GM21390 (cell line): Measurements from ENCODE around the gene NCR1.
"Not testable (repeated sequence)": the region's sequence is repeated elsewhere in the genome, so short reads cannot be mapped to it uniquely, and the experiment has no call there.

ENCODE experiments used
- ATAC-seq: cut with Tn5 transposase; IDR thresholded peaks from one replicate; pipeline ENCODE4 v1.9.1; 2021; ENCODE audit not compliant: unreplicated experiment

The NCR1 gene

GRCh38 chr19:54905803-54906511, at the start of gene NCR1:
NCR1 (plus strand) TSS chr19:54906148; CDS start chr19:54906188, 40 bp downstream.
- no peak for ATAC-seq

- ATAC-seq, result not testable (repeated sequence)
These were observed 47.5 kb upstream of the NCR1 start for GRCh38 chr19:54858476-54858875.

GRCh38 chr19:54859421-54859820, 46.5 kb upstream of the NCR1 start:
- ATAC-seq, result not testable (repeated sequence)

- ATAC-seq, result not testable (repeated sequence)
These were observed 42.5 kb upstream of the NCR1 start for GRCh38 chr19:54863459-54863858.

- no peak for ATAC-seq
These were observed 34.3 kb upstream of the NCR1 start for GRCh38 chr19:54871696-54872095.

GRCh38 chr19:54873990-54874389, 32.0 kb upstream of the NCR1 start, which contains the start of gene FCAR:
FCAR (plus strand) TSS chr19:54874235; CDS start chr19:54874290, 55 bp downstream.
- no peak for ATAC-seq

- no peak for ATAC-seq
These were observed 30.4 kb upstream of the NCR1 start for GRCh38 chr19:54875506-54875905.

GRCh38 chr19:54877471-54877870, 28.5 kb upstream of the NCR1 start:
- no peak for ATAC-seq

GRCh38 chr19:54881884-54882283, 24.1 kb upstream of the NCR1 start:
- ATAC-seq, result no peak

GRCh38 chr19:54882758-54883157, 23.2 kb upstream of the NCR1 start:
- ATAC-seq, result no peak

- no peak for ATAC-seq
These were observed 22.7 kb upstream of the NCR1 start for GRCh38 chr19:54883228-54883627.

- ATAC-seq, result no peak
These were observed 17.7 kb upstream of the NCR1 start for GRCh38 chr19:54888239-54888638.

- ATAC-seq, result no peak
These were observed 16.4 kb upstream of the NCR1 start for GRCh38 chr19:54889566-54889965.

GRCh38 chr19:54893406-54893805, 12.5 kb upstream of the NCR1 start:
- no peak for ATAC-seq

GRCh38 chr19:54894106-54894505, 11.8 kb upstream of the NCR1 start:
- not testable (repeated sequence) for ATAC-seq

GRCh38 chr19:54896036-54896435, 9.9 kb upstream of the NCR1 start:
- no peak for ATAC-seq

- not testable (repeated sequence) for ATAC-seq
These were observed 7.3 kb upstream of the NCR1 start for GRCh38 chr19:54898685-54899084.

GRCh38 chr19:54899646-54900045, 6.3 kb upstream of the NCR1 start:
- ATAC-seq, result not testable (repeated sequence)

- not testable (repeated sequence) for ATAC-seq
These were observed 4.8 kb upstream of the NCR1 start for GRCh38 chr19:54901153-54901552.

GRCh38 chr19:54902061-54902460, 3.9 kb upstream of the NCR1 start:
- ATAC-seq, result no peak

- ATAC-seq, result no peak
These were observed 2.6 kb upstream of the NCR1 start for GRCh38 chr19:54903303-54903702.

GRCh38 chr19:54904261-54904660, 1.7 kb upstream of the NCR1 start:
- ATAC-seq, result not testable (repeated sequence)

- no peak for ATAC-seq
These were observed 536 bp upstream of the NCR1 start for GRCh38 chr19:54905421-54905802.
